Omental fat pad (tissue), 4 donors: ENCODE measurements around the gene AATK. TPM values are rescaled to one million over a fixed set of nuclear protein-coding genes. Genes with fewer than 3 reads are reported as not detected.

ENCODE experiments used
- ATAC-seq: fragments of 150-250 bp; one replicate; pipeline ENCODE4 v1.9.1; 2016; ENCODE audit warnings: mild to moderate bottlenecking, moderate library complexity; ENCODE audit not compliant: low FRiP score
- DNase-seq: peaks from one replicate; pipeline ENCODE4 v3.0.0-alpha.2; 2019; ENCODE audit warnings: low spot score
- CTCF ChIP-seq, 3 donors: fragments of 450-650 bp; IDR thresholded peaks; one replicate each; pipeline ENCODE4 v1.5.1; 2016 to 2017; ENCODE audit warnings: antibody characterized with exemption in 3 of 3, mild to moderate bottlenecking in 3 of 3, moderate library complexity in 2 of 3
- total RNA-seq, 4 donors: library from RNA; depleted of rRNA; stranded (reverse); fragments of >200 nt; gene quantifications; one replicate each; pipeline ENCODE4 v1.1.0, GENCODE V29; 2016

Gene AATK
- total RNA-seq, 4 donors from 2014 or later, result 1.3 to 6.0 (median 3.1) TPM

- no peak for ATAC-seq
- no peak for DNase-seq
- TF ChIP-seq CTCF (IDR thresholded peaks at IDR 0.05), result no peak
Measured at GRCh38 chr17:81183316-81183715, 17.3 kb upstream of the AATK start.

GRCh38 chr17:81182596-81182995, 16.6 kb upstream of the AATK start:
- TF ChIP-seq CTCF (IDR thresholded peaks at IDR 0.05), result no peak
- ATAC-seq (no peak), DNase-seq (no peak)

- ATAC-seq, result no peak
- no peak for TF ChIP-seq CTCF (IDR thresholded peaks at IDR 0.05)
- no peak for DNase-seq
Measured at GRCh38 chr17:81181811-81182185, 15.8 kb upstream of the AATK start.

GRCh38 chr17:81180836-81181810, 15.1 kb upstream of the AATK start:
- DNase-seq (no peak), ATAC-seq (no peak)
- no peak for TF ChIP-seq CTCF (IDR thresholded peaks at IDR 0.05)

- ATAC-seq (no peak), DNase-seq (no peak)
- no peak for TF ChIP-seq CTCF (IDR thresholded peaks at IDR 0.05)
Measured at GRCh38 chr17:81179861-81180260, 13.8 kb upstream of the AATK start.

GRCh38 chr17:81179220-81179619, 13.2 kb upstream of the AATK start:
- ATAC-seq, result no peak
- no peak for DNase-seq
- TF ChIP-seq CTCF (IDR thresholded peaks at IDR 0.05), result no peak
